OCI-LY1 (cell line): ENCODE results near the gene PEX5L.

Experiments
- H2AFZ ChIP-seq: fragments of 200-600 bp; sonication (generic), shearing (Covaris generic); 2 replicates; pipeline ENCODE4 v1.6.0; 2014; ENCODE audit warnings: antibody characterized with exemption, mild to moderate bottlenecking, low read length
- H3F3A ChIP-seq: fragments of 200-600 bp; sonication (generic), shearing (Covaris generic); 2 replicates; pipeline ENCODE4 v1.6.0; 2014; ENCODE audit warnings: mild to moderate bottlenecking, antibody characterized with exemption, low read length, moderate library complexity; ENCODE audit not compliant: insufficient read depth
- H3K27ac ChIP-seq: fragments of 200-600 bp; sonication (generic); 2 replicates; pipeline ENCODE4 v1.5.1; 2014; ENCODE audit warnings: low read length, mixed run types, mild to moderate bottlenecking, low read depth; ENCODE audit not compliant: poor library complexity, severe bottlenecking
- H3K27me3 ChIP-seq: fragments of 200-600 bp; sonication (generic); 2 replicates; pipeline ENCODE4 v1.6.0; 2014; ENCODE audit warnings: antibody characterized with exemption, mild to moderate bottlenecking, low read length, moderate library complexity; ENCODE audit not compliant: insufficient read depth
- H3K36me3 ChIP-seq: fragments of 200-600 bp; sonication (generic); 2 replicates; pipeline ENCODE4 v1.6.1; 2014; ENCODE audit warnings: mild to moderate bottlenecking, antibody characterized with exemption, low read length, moderate library complexity, mixed read lengths; ENCODE audit not compliant: insufficient read depth
- H3K4me1 ChIP-seq: fragments of 200-600 bp; sonication (generic); 2 replicates; pipeline ENCODE4 v1.5.1; 2014; ENCODE audit warnings: mild to moderate bottlenecking, low read length, moderate library complexity; ENCODE audit not compliant: insufficient read depth, severe bottlenecking
- H3K4me2 ChIP-seq: fragments of 200-600 bp; sonication (generic), shearing (Covaris generic); 2 replicates; pipeline ENCODE4 v1.6.1; 2014; ENCODE audit warnings: low read length
- H3K4me3 ChIP-seq: fragments of 200-600 bp; sonication (generic); 2 replicates; pipeline ENCODE4 v1.5.1; 2014; ENCODE audit warnings: low read length, low read depth, mild to moderate bottlenecking, mixed read lengths; ENCODE audit not compliant: poor library complexity, severe bottlenecking
- H3K79me2 ChIP-seq: fragments of 200-600 bp; shearing (Covaris generic); 2 replicates; pipeline ENCODE4 v1.6.1; 2016; ENCODE audit warnings: mixed run types, low read length, mixed read lengths; ENCODE audit not compliant: insufficient read depth
- H3K9ac ChIP-seq: fragments of 200-600 bp; sonication (generic), shearing (Covaris generic); 2 replicates; pipeline ENCODE4 v1.6.1; 2014; ENCODE audit warnings: mild to moderate bottlenecking, low read length, mixed read lengths
- H3K9me2 ChIP-seq: fragments of 200-600 bp; sonication (generic), shearing (Covaris generic); 2 replicates; pipeline ENCODE4 v1.6.1; 2014; ENCODE audit warnings: low read depth, mild to moderate bottlenecking, low read length, mixed read lengths
- H3K9me3 ChIP-seq: fragments of 200-600 bp; shearing (Covaris generic); 2 replicates; pipeline ENCODE4 v1.6.1; 2014; ENCODE audit warnings: low read length, mixed read lengths
- H4K20me1 ChIP-seq: fragments of 200-600 bp; sonication (generic), shearing (Covaris generic); 2 replicates; pipeline ENCODE4 v1.6.0; 2016; ENCODE audit warnings: mild to moderate bottlenecking, low read length; ENCODE audit not compliant: insufficient read depth
- CTCF ChIP-seq: fragments of 200-600 bp; sonication (generic), shearing (Covaris generic); IDR thresholded peaks from 2 replicates; pipeline ENCODE4 v1.5.1; 2017; ENCODE audit warnings: mild to moderate bottlenecking, antibody characterized with exemption, low read length, moderate library complexity, mixed read lengths
- EZH2 ChIP-seq: fragments of 200-600 bp; sonication (generic), shearing (Covaris generic); IDR thresholded peaks from 2 replicates; pipeline ENCODE4 v1.8.0; 2017; ENCODE audit warnings: borderline replicate concordance, mixed run types, mild to moderate bottlenecking, antibody characterized with exemption, low read length, moderate library complexity, mixed read lengths

PEX5L gene

GRCh38 chr3:179967622-179968021, 69.1 kb downstream of the PEX5L start:
- H3K9me3 ChIP-seq, result no peaks in the 10 kb centered on the region
- peaks cover 99% of the 10 kb centered on the region for H3K4me1 ChIP-seq
- H2AFZ ChIP-seq, result no peak overlapping the region
- no peak for TF ChIP-seq CTCF
- no peak for TF ChIP-seq EZH2
- no peaks in the 10 kb centered on the region for H3K27me3 ChIP-seq
- H3F3A ChIP-seq, result no peaks in the 10 kb centered on the region
- no peaks in the 10 kb centered on the region for H3K9me2 ChIP-seq
- H3K79me2 ChIP-seq, result no peaks in the 10 kb centered on the region
- H3K36me3 ChIP-seq, result no peaks in the 10 kb centered on the region
- peak overlapping the region; percentile 53 for H3K9ac ChIP-seq
- peak overlapping the region; percentile 52 for H3K4me2 ChIP-seq
- peak overlapping the region; percentile 96 for H3K27ac ChIP-seq
- no peaks in the 10 kb centered on the region for H4K20me1 ChIP-seq
- peak overlapping the region; percentile 50 for H3K4me3 ChIP-seq

GRCh38 chr3:179964890-179965289, 71.8 kb downstream of the PEX5L start:
- no peak for TF ChIP-seq EZH2
- TF ChIP-seq CTCF, result no peak
- no peaks in the 10 kb centered on the region for H3K9me2 ChIP-seq
- H3K79me2 ChIP-seq, result no peaks in the 10 kb centered on the region
- H3K4me1 ChIP-seq, result peaks cover 99% of the 10 kb centered on the region
- H2AFZ ChIP-seq, result no peak overlapping the region
- H3K36me3 ChIP-seq, result no peaks in the 10 kb centered on the region
- no peaks in the 10 kb centered on the region for H3K27me3 ChIP-seq
- peak overlapping the region; percentile 96 for H3K27ac ChIP-seq
- peak overlapping the region; percentile 19; the same call in 1 of the 2 replicates for H3K4me2 ChIP-seq
- no peaks in the 10 kb centered on the region for H3K9me3 ChIP-seq
- H3K9ac ChIP-seq, result peak overlapping the region; percentile 0; the same call in 1 of the 2 replicates
- H3K4me3 ChIP-seq, result no peak overlapping the region
- no peaks in the 10 kb centered on the region for H3F3A ChIP-seq
- H4K20me1 ChIP-seq, result no peaks in the 10 kb centered on the region

- no peak overlapping the region for H2AFZ ChIP-seq
Observed at GRCh38 chr3:179962629-179963387, 73.9 kb downstream of the PEX5L start.

More at GRCh38 chr3:179962629-179963387, 73.9 kb downstream of the PEX5L start:
- Histone ChIP-seq H3K9me2 (no peaks in the 10 kb centered on the region), H3K79me2 (no peaks in the 10 kb centered on the region), H3K9ac (peak overlapping the region; percentile 34; the same call in 1 of the 2 replicates), H3K27me3 (no peaks in the 10 kb centered on the region), H3K36me3 (no peaks in the 10 kb centered on the region), H4K20me1 (no peaks in the 10 kb centered on the region), H3K9me3 (no peaks in the 10 kb centered on the region), H3F3A (no peaks in the 10 kb centered on the region), H3K4me2 (peak overlapping the region; percentile 60), H3K4me3 (no peak overlapping the region), H3K4me1 (peaks cover 100% of the 10 kb centered on the region), H3K27ac (peak overlapping the region; percentile 96)
- TF ChIP-seq CTCF (no peak), EZH2 (no peak)
